WTC11 (cell line): Measurements from ENCODE around the gene IFITM2.

Source experiments
- ATF3 ChIP-seq: sonication (generic); formaldehyde crosslinking; conservative IDR thresholded peaks from 2 replicates; pipeline ENCODE4 v1.8.1; 2022; ENCODE audit warnings: mild to moderate bottlenecking, missing genetic modification reagents
- CTCF ChIP-seq: fragments of 200-600 bp; IDR thresholded peaks from 2 replicates; pipeline ENCODE4 v1.8.0; 2022; ENCODE audit warnings: antibody characterized with exemption
- ELF4 ChIP-seq: sonication (generic); formaldehyde crosslinking; IDR thresholded peaks from 2 replicates; pipeline ENCODE4 v1.8.1; 2022; ENCODE audit warnings: low read depth, mild to moderate bottlenecking, moderate library complexity, missing genetic modification reagents
- FOXK1 ChIP-seq: sonication (generic); formaldehyde crosslinking; IDR thresholded peaks from 2 replicates; pipeline ENCODE4 v1.8.0; 2022; ENCODE audit warnings: mild to moderate bottlenecking, moderate library complexity, missing genetic modification reagents
- FOXP4 ChIP-seq: sonication (generic); formaldehyde crosslinking; IDR thresholded peaks from 2 replicates; pipeline ENCODE4 v1.8.0; 2022; ENCODE audit warnings: mild to moderate bottlenecking, missing genetic modification reagents
- HMGA2 ChIP-seq: fragments of 250-450 bp; sonication (Bioruptor Pico); IDR thresholded peaks from 2 replicates; pipeline ENCODE4 v1.4.0; 2021; ENCODE audit warnings: mild to moderate bottlenecking, moderate library complexity
- JUN ChIP-seq: sonication (generic); formaldehyde crosslinking; IDR thresholded peaks from 2 replicates; pipeline ENCODE4 v1.8.0; 2023; ENCODE audit warnings: mild to moderate bottlenecking, missing genetic modification reagents
- MAX ChIP-seq: sonication (generic); formaldehyde crosslinking; IDR thresholded peaks from 2 replicates; pipeline ENCODE4 v1.8.0; 2022; ENCODE audit warnings: mild to moderate bottlenecking, missing genetic modification reagents
- RELA ChIP-seq: sonication (generic); formaldehyde crosslinking; IDR thresholded peaks from 2 replicates; pipeline ENCODE4 v1.8.1; 2022; ENCODE audit warnings: missing genetic modification reagents, mild to moderate bottlenecking, borderline replicate concordance
- SP1 ChIP-seq: sonication (generic); formaldehyde crosslinking; conservative IDR thresholded peaks from 2 replicates; pipeline ENCODE4 v1.8.1; 2022; ENCODE audit warnings: missing genetic modification reagents
- ZNF232 ChIP-seq: sonication (generic); formaldehyde crosslinking; IDR thresholded peaks from 2 replicates; pipeline ENCODE4 v1.8.0; 2022; ENCODE audit warnings: mild to moderate bottlenecking, missing genetic modification reagents
- TF ChIP-seq, protein P1 (sequence below): sonication (generic); formaldehyde crosslinking; IDR thresholded peaks from 2 replicates; pipeline ENCODE4 v1.8.1; 2023; ENCODE audit warnings: mild to moderate bottlenecking, missing genetic modification reagents
- TF ChIP-seq, protein P2 (sequence below): sonication (generic); formaldehyde crosslinking; IDR thresholded peaks from 2 replicates; pipeline ENCODE4 v1.8.0; 2022; ENCODE audit warnings: mild to moderate bottlenecking, missing genetic modification reagents
- TF ChIP-seq, protein P3 (sequence below): sonication (generic); formaldehyde crosslinking; IDR thresholded peaks from 2 replicates; pipeline ENCODE4 v1.8.1; 2022; ENCODE audit warnings: mild to moderate bottlenecking, missing genetic modification reagents, moderate library complexity, borderline replicate concordance

- TF ChIP-seq CTCF (no peak), JUN (no peak), ELF4 (CRISPR knock-in tag) (no peak), FOXP4 (no peak), HMGA2 (no peak), ATF3 (CRISPR knock-in tag) (no peak), SP1 (CRISPR knock-in tag) (no peak), RELA (CRISPR knock-in tag) (no peak), ZNF232 (no peak), FOXK1 (no peak), MAX (no peak)
- TF ChIP-seq, protein P1, sequence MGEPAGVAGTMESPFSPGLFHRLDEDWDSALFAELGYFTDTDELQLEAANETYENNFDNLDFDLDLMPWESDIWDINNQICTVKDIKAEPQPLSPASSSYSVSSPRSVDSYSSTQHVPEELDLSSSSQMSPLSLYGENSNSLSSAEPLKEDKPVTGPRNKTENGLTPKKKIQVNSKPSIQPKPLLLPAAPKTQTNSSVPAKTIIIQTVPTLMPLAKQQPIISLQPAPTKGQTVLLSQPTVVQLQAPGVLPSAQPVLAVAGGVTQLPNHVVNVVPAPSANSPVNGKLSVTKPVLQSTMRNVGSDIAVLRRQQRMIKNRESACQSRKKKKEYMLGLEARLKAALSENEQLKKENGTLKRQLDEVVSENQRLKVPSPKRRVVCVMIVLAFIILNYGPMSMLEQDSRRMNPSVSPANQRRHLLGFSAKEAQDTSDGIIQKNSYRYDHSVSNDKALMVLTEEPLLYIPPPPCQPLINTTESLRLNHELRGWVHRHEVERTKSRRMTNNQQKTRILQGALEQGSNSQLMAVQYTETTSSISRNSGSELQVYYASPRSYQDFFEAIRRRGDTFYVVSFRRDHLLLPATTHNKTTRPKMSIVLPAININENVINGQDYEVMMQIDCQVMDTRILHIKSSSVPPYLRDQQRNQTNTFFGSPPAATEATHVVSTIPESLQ (CRISPR knock-in tag), result no peak
- TF ChIP-seq, protein P2, sequence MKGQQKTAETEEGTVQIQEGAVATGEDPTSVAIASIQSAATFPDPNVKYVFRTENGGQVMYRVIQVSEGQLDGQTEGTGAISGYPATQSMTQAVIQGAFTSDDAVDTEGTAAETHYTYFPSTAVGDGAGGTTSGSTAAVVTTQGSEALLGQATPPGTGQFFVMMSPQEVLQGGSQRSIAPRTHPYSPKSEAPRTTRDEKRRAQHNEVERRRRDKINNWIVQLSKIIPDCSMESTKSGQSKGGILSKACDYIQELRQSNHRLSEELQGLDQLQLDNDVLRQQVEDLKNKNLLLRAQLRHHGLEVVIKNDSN (CRISPR knock-in tag), result no peak
- TF ChIP-seq, protein P3, sequence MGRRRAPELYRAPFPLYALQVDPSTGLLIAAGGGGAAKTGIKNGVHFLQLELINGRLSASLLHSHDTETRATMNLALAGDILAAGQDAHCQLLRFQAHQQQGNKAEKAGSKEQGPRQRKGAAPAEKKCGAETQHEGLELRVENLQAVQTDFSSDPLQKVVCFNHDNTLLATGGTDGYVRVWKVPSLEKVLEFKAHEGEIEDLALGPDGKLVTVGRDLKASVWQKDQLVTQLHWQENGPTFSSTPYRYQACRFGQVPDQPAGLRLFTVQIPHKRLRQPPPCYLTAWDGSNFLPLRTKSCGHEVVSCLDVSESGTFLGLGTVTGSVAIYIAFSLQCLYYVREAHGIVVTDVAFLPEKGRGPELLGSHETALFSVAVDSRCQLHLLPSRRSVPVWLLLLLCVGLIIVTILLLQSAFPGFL, result no peak
Observed at GRCh38 chr11:303363-303762, 4.3 kb upstream of the IFITM2 start.
